BE2C (cell line): ENCODE measurements around the gene LRP10.
A peak's percentile ranks its signal among the peaks of the same experiment; 100 is the strongest.

Source experiments
- DNase-seq: peaks from one replicate; pipeline ENCODE4 v3.0.0-alpha.2; 2020
- H3K27me3 ChIP-seq: fragments of 250-450 bp; sonication (Bioruptor Pico); 2 replicates; pipeline ENCODE4 v1.5.1; 2020; ENCODE audit warnings: mild to moderate bottlenecking
- H3K36me3 ChIP-seq: fragments of 250-450 bp; sonication (Bioruptor Pico); 2 replicates; pipeline ENCODE4 v1.5.1; 2020; ENCODE audit warnings: mild to moderate bottlenecking
- H3K4me1 ChIP-seq: fragments of 250-450 bp; sonication (Bioruptor Pico); 2 replicates; pipeline ENCODE4 v1.5.1; 2020
- H3K4me3 ChIP-seq: 2 replicates; pipeline ENCODE4 v1.5.1; 2011; ENCODE audit warnings: low read depth, low read length
- H3K9me3 ChIP-seq: fragments of 250-450 bp; sonication (Bioruptor Pico); 2 replicates; pipeline ENCODE4 v1.5.1; 2020
- TF ChIP-seq, protein P1 (sequence below): IDR thresholded peaks from 2 replicates; pipeline ENCODE4 v1.5.1; 2012; ENCODE audit warnings: mild to moderate bottlenecking, low read depth, low read length

Gene LRP10

DNA sequence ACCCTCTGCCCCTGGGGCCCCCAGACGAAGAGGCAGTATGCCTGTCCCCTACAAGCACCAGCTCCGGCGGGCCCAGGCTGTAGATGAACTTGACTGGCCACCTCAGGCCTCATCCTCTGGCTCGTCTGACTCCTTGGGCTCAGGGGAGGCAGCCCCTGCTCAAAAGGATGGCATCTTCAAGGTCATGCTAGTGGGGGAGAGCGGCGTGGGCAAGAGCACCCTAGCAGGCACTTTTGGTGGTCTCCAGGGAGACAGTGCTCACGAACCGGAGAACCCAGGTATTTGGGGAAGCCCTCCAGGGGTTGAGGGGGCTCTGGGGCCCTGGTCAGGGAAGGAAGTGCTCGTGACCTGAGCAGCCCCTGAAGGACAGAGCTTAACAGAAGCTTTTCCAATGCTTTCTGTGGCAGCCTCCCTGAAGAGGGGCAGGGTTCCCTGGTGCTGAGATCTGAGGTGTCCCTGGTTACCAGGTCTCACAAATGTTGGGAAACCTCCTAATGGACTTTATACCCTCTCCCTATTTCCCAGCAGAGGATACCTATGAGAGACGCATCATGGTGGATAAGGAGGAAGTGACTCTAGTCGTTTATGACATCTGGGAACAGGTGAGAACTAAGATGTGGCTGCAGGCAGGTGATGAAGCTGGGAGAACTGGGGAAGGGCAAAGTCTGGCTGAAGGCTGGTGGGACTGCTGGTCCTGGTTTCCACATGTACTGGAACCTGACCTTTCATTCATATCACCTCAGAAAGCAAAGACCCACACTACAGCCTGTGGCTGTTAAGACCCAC is 13.4 kb downstream of the LRP10 start:
- Histone ChIP-seq H3K36me3 (no peaks in the 10 kb centered on the region), H3K9me3 (no peaks in the 10 kb centered on the region), H3K27me3 (no peaks in the 10 kb centered on the region), H3K4me3 (no peak overlapping the region), H3K4me1 (peaks cover 7% of the 10 kb centered on the region)
- no peak for DNase-seq
- TF ChIP-seq, protein P1, sequence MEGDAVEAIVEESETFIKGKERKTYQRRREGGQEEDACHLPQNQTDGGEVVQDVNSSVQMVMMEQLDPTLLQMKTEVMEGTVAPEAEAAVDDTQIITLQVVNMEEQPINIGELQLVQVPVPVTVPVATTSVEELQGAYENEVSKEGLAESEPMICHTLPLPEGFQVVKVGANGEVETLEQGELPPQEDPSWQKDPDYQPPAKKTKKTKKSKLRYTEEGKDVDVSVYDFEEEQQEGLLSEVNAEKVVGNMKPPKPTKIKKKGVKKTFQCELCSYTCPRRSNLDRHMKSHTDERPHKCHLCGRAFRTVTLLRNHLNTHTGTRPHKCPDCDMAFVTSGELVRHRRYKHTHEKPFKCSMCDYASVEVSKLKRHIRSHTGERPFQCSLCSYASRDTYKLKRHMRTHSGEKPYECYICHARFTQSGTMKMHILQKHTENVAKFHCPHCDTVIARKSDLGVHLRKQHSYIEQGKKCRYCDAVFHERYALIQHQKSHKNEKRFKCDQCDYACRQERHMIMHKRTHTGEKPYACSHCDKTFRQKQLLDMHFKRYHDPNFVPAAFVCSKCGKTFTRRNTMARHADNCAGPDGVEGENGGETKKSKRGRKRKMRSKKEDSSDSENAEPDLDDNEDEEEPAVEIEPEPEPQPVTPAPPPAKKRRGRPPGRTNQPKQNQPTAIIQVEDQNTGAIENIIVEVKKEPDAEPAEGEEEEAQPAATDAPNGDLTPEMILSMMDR, result no peak

DNA sequence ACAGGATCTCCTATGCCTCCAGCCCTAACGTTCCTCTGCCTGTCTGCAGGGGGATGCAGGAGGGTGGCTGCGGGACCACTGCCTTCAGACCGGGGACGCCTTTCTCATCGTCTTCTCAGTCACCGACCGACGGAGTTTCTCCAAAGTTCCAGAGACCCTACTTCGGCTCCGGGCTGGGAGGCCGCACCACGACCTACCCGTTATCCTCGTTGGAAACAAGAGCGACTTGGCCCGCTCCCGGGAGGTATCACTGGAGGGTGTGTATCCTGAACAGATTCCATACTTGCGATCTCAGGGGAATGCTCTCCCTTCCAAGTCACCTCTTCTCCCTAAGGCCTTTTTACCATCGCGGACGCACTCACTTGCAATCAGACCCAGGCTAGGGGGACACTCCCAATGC is 14.4 kb downstream of the LRP10 start:
- Histone ChIP-seq H3K27me3 (no peaks in the 10 kb centered on the region), H3K36me3 (no peaks in the 10 kb centered on the region), H3K9me3 (no peaks in the 10 kb centered on the region), H3K4me3 (peak overlapping the region; percentile 65), H3K4me1 (peaks cover 7% of the 10 kb centered on the region)
- DNase-seq, result no peak
- TF ChIP-seq, protein P1, result no peak

DNA sequence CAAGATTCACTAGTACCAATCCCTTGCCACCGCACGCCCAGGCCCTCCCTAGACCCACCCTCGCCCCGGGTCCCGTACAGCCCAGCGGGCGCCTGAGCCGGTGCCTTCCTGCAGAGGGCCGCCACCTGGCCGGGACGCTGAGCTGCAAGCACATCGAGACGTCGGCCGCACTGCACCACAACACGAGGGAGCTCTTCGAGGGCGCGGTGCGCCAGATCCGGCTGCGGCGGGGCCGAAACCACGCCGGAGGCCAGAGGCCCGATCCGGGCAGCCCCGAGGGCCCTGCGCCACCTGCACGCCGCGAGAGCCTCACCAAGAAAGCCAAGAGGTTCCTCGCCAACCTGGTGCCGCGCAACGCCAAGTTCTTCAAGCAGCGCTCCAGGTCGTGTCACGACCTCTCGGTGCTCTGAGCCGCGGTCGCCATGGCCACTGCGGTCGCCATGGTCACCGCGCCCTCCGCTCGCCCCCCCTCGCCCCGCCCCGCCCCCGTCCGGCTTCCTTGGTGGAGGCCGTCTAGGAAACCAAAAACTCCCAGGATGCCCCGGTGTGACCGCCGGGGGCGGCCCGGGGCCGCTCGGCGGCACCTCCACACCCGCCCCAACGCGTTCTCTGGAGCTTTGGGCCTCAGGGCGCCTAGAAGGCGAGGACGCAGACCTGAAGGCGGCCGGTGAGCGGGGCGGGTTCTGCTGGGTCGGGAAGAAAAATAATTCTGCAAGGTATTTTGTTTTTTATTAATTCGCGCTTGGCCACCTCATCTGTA is 15.1 kb downstream of the LRP10 start:
- Histone ChIP-seq H3K4me1 (peaks cover 7% of the 10 kb centered on the region), H3K36me3 (no peaks in the 10 kb centered on the region), H3K9me3 (no peaks in the 10 kb centered on the region), H3K27me3 (no peaks in the 10 kb centered on the region), H3K4me3 (peak overlapping the region; percentile 65)
- DNase-seq, result peak; percentile 64
- TF ChIP-seq, protein P1, result peak; percentile 7; the same call in 1 of the 2 replicates

DNA sequence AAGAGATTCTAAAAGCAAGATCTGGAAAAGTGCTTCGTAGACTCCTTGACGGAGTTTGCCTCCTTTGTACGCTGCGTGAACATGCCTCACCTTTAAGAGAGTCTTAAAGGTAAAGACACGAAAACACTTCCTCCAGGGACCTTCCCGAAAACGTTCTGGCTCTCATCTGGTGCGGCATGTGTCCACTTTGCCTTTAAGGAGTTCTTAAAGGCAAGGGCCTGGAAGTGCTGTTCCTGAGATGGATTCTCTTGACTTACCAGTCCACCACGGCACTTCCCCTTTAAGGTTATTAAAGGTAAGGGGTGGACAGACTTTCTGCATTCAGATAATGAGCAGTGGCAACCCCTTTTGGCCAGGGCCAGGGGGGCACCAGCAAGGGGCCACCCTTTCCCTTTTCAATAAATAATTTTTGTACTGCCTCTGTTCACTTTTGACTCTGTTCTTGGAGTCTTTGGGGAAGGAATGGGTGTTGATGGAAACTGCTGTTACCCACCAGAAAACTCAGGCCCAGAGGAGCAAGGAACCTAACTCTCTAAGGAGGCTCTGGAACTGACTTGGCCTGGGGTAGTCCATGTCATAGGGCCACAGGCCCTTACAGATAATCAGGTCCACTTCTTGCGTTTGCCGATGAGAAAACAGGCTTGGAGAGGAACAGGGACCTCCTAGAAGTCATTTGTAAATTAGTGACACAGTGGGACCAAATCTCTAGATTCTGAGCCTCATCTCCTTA is 15.9 kb downstream of the LRP10 start:
- Histone ChIP-seq H3K9me3 (no peaks in the 10 kb centered on the region), H3K36me3 (no peaks in the 10 kb centered on the region), H3K27me3 (no peaks in the 10 kb centered on the region), H3K4me1 (peaks cover 7% of the 10 kb centered on the region), H3K4me3 (peak overlapping the region; percentile 65)
- TF ChIP-seq, protein P1, result no peak
- DNase-seq, result no peak

DNA sequence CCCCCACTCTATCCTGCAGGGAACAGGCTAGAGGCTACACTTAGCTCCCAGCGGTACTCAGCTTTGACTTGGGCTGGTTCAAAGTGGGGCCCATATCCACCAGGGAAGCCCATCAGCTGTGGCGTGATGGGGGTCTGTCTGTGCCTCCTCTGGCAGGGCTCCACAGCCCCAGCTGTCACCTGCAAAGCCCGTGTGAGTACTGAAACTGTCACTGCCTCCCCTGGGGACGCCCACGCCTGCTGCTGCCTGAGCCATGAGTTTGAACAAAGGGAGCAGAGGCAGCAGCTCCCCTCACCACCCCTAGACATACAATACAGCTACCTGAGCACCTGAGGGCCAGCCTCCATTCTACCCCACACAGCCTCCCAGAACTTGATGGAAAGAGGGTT is 16.4 kb downstream of the LRP10 start:
- no peaks in the 10 kb centered on the region for H3K9me3 ChIP-seq
- DNase-seq, result no peak
- no peaks in the 10 kb centered on the region for H3K36me3 ChIP-seq
- H3K4me3 ChIP-seq, result no peak overlapping the region
- TF ChIP-seq, protein P1, result no peak
- H3K4me1 ChIP-seq, result peaks cover 7% of the 10 kb centered on the region
- H3K27me3 ChIP-seq, result no peaks in the 10 kb centered on the region
